SK-N-SH (cell line): ENCODE results near the gene ERC2.

Source experiments
- GATA2 ChIP-seq: sonication (generic); formaldehyde crosslinking; IDR thresholded peaks from 2 replicates; pipeline ENCODE4 v1.5.0; 2020; ENCODE audit warnings: mild to moderate bottlenecking, missing genetic modification reagents
- MEF2A ChIP-seq: IDR thresholded peaks from 2 replicates; pipeline ENCODE4 v1.4.0; 2012; ENCODE audit warnings: low read depth, borderline replicate concordance
- RAD21 ChIP-seq: IDR thresholded peaks from 2 replicates; pipeline ENCODE4 v1.6.1; 2012; ENCODE audit warnings: mild to moderate bottlenecking, low read length
- REST ChIP-seq: IDR thresholded peaks from 2 replicates; pipeline ENCODE4 v1.6.1; 2012; ENCODE audit warnings: mild to moderate bottlenecking, low read depth, low read length, moderate library complexity
- RFX5 ChIP-seq: IDR thresholded peaks from 2 replicates; pipeline ENCODE4 v1.6.1; 2012; ENCODE audit warnings: mild to moderate bottlenecking, improper control_type of control experiment, low read length
- SIN3A ChIP-seq: IDR thresholded peaks from 2 replicates; pipeline ENCODE4 v1.6.1; 2012; ENCODE audit warnings: low read depth, mild to moderate bottlenecking, low read length, moderate library complexity, borderline replicate concordance
- TF ChIP-seq, protein P1 (sequence below): fragments of 200-600 bp; sonication (generic); IDR thresholded peaks from 2 replicates; pipeline ENCODE4 v1.6.1; 2017; ENCODE audit warnings: antibody characterized with exemption, mild to moderate bottlenecking, moderate library complexity

DNA sequence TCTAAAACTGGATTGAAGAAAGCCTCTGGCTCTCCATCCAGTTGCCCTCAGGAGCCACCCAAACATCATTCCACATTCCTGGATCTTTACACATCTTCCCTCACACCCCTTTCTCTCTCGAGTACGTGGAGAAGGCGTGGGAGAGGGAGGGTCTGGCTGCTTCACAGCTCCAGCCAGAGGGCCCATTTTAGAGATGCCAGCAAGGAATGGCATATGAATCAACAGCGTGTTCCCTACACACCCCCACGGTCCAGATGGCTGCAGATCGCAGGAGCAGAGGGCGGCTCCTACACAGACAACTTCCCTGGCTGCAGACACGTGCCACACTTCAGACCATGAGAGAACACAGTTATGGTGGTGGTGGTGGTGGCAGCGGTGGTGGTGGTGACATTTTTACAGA, 280.1 kb downstream of the ERC2 start:
- TF ChIP-seq RFX5 (no peak), RAD21 (no peak), MEF2A (no peak), REST (no peak), SIN3A (no peak), GATA2 (CRISPR knock-in tag) (no peak)
- TF ChIP-seq, protein P1, sequence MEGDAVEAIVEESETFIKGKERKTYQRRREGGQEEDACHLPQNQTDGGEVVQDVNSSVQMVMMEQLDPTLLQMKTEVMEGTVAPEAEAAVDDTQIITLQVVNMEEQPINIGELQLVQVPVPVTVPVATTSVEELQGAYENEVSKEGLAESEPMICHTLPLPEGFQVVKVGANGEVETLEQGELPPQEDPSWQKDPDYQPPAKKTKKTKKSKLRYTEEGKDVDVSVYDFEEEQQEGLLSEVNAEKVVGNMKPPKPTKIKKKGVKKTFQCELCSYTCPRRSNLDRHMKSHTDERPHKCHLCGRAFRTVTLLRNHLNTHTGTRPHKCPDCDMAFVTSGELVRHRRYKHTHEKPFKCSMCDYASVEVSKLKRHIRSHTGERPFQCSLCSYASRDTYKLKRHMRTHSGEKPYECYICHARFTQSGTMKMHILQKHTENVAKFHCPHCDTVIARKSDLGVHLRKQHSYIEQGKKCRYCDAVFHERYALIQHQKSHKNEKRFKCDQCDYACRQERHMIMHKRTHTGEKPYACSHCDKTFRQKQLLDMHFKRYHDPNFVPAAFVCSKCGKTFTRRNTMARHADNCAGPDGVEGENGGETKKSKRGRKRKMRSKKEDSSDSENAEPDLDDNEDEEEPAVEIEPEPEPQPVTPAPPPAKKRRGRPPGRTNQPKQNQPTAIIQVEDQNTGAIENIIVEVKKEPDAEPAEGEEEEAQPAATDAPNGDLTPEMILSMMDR = no peak
